HG02588 (cell line): Measurements from ENCODE around the gene GBP2.

Source experiments
- ATAC-seq: cut with Tn5 transposase; IDR thresholded peaks from one replicate; pipeline ENCODE4 v1.9.1; 2021; ENCODE audit warnings: mild to moderate bottlenecking, moderate library complexity; ENCODE audit not compliant: unreplicated experiment

GBP2 gene

GRCh38 chr1:89065079-89065868 is 60.6 kb downstream of the GBP2 start, which contains the start of gene GBP1:
Gene GBP1, minus strand, starts transcription at chr1:89065208. Its CDS starts 1,974 bp downstream, at chr1:89063234.
- ATAC-seq, result peak; percentile 63

GRCh38 chr1:89064632-89065031 is 61.3 kb downstream of the GBP2 start:
- ATAC-seq, result peak; percentile 43

- ATAC-seq, result no peak
Measured at GRCh38 chr1:89063094-89063493, 62.8 kb downstream of the GBP2 start.

- ATAC-seq, result no peak
Measured at GRCh38 chr1:89060091-89060490, 65.8 kb downstream of the GBP2 start.
